Measurements from ENCODE around the gene DCBLD1.
"Not testable (repeated sequence)": the region's sequence is repeated elsewhere in the genome, so short reads cannot be mapped to it uniquely, and the experiment has no call there.

DNA sequence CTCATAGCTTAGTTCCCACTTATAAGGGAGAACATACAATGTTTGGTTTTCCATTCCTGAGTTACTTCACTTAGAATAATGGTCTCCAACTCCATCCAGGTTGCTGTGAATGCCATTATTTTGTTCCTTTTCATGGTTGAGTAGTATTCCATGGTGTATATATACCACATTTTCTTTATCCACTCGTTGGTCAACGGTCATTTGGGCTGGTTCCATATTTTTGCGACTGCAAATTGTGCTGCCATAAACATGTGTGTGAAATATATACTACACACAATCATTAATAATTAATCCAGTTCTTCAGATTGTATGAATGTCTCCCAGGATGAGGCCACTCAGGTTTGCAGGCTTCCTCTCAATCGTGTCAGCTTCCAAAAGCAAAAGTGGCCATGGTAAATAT, 13.9 kb upstream of the DCBLD1 start:
- not testable (repeated sequence) for TF ChIP-seq RBM39 (IDR thresholded peaks at IDR 0.05; ENCODE audit: low read depth, low read length, poor library complexity, severe bottlenecking); SIN3A (IDR thresholded peaks at IDR 0.05; ENCODE audit: borderline replicate concordance, low read depth, low read length); TBP (CRISPR knock-in tag; IDR thresholded peaks at IDR 0.05); MAFK (conservative IDR thresholded peaks at IDR 0.05 in 1 of 2, IDR thresholded peaks at IDR 0.05 in 1 of 2; ENCODE audit: low read length in 2 of 2); XBP1 (CRISPR knock-in tag; IDR thresholded peaks at IDR 0.05); YEATS4 (CRISPR knock-in tag; IDR thresholded peaks at IDR 0.05; ENCODE audit: borderline replicate concordance); ZNF577 (CRISPR knock-in tag; IDR thresholded peaks at IDR 0.05; ENCODE audit: borderline replicate concordance, low read depth); POLR2A (IDR thresholded peaks at IDR 0.05; ENCODE audit: insufficient read depth in 1 of 2, low read depth in 2 of 2, low read length in 2 of 2); KLF16 (CRISPR knock-in tag; IDR thresholded peaks at IDR 0.05); SUZ12 (IDR thresholded peaks at IDR 0.05; ENCODE audit: low read depth, low read length); ISL2 (CRISPR knock-in tag; IDR thresholded peaks at IDR 0.05)
- TF ChIP-seq, protein P1, sequence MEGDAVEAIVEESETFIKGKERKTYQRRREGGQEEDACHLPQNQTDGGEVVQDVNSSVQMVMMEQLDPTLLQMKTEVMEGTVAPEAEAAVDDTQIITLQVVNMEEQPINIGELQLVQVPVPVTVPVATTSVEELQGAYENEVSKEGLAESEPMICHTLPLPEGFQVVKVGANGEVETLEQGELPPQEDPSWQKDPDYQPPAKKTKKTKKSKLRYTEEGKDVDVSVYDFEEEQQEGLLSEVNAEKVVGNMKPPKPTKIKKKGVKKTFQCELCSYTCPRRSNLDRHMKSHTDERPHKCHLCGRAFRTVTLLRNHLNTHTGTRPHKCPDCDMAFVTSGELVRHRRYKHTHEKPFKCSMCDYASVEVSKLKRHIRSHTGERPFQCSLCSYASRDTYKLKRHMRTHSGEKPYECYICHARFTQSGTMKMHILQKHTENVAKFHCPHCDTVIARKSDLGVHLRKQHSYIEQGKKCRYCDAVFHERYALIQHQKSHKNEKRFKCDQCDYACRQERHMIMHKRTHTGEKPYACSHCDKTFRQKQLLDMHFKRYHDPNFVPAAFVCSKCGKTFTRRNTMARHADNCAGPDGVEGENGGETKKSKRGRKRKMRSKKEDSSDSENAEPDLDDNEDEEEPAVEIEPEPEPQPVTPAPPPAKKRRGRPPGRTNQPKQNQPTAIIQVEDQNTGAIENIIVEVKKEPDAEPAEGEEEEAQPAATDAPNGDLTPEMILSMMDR (CRISPR knock-in tag; IDR thresholded peaks at IDR 0.05) = not testable (repeated sequence)
- TF ChIP-seq, protein P2, sequence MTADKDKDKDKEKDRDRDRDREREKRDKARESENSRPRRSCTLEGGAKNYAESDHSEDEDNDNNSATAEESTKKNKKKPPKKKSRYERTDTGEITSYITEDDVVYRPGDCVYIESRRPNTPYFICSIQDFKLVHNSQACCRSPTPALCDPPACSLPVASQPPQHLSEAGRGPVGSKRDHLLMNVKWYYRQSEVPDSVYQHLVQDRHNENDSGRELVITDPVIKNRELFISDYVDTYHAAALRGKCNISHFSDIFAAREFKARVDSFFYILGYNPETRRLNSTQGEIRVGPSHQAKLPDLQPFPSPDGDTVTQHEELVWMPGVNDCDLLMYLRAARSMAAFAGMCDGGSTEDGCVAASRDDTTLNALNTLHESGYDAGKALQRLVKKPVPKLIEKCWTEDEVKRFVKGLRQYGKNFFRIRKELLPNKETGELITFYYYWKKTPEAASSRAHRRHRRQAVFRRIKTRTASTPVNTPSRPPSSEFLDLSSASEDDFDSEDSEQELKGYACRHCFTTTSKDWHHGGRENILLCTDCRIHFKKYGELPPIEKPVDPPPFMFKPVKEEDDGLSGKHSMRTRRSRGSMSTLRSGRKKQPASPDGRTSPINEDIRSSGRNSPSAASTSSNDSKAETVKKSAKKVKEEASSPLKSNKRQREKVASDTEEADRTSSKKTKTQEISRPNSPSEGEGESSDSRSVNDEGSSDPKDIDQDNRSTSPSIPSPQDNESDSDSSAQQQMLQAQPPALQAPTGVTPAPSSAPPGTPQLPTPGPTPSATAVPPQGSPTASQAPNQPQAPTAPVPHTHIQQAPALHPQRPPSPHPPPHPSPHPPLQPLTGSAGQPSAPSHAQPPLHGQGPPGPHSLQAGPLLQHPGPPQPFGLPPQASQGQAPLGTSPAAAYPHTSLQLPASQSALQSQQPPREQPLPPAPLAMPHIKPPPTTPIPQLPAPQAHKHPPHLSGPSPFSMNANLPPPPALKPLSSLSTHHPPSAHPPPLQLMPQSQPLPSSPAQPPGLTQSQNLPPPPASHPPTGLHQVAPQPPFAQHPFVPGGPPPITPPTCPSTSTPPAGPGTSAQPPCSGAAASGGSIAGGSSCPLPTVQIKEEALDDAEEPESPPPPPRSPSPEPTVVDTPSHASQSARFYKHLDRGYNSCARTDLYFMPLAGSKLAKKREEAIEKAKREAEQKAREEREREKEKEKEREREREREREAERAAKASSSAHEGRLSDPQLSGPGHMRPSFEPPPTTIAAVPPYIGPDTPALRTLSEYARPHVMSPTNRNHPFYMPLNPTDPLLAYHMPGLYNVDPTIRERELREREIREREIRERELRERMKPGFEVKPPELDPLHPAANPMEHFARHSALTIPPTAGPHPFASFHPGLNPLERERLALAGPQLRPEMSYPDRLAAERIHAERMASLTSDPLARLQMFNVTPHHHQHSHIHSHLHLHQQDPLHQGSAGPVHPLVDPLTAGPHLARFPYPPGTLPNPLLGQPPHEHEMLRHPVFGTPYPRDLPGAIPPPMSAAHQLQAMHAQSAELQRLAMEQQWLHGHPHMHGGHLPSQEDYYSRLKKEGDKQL (CRISPR knock-in tag; IDR thresholded peaks at IDR 0.05; ENCODE audit: low read depth) = not testable (repeated sequence)
